Measurements from ENCODE around the gene GALNT10.

DNA sequence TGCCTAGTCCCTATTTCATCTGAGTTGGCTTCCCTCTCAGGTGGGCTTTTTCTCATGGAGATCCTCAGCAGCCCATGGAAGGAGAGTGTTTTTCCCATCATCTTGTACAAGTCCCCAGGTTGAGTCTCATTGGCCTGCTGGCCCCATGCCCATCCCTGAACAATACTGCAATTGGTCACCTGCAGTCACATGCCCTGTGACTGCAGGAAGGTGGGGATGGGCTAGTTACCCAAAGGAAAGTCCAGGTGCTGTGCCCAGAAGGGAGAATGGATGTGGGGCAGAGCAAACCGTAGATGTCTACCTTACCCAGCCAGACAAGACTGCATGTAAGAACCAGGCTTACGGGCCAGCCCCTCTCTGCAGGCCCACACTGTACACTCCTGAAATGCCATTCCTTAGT lies 201.3 kb downstream of the GALNT10 start:
- TF ChIP-seq, protein P1, sequence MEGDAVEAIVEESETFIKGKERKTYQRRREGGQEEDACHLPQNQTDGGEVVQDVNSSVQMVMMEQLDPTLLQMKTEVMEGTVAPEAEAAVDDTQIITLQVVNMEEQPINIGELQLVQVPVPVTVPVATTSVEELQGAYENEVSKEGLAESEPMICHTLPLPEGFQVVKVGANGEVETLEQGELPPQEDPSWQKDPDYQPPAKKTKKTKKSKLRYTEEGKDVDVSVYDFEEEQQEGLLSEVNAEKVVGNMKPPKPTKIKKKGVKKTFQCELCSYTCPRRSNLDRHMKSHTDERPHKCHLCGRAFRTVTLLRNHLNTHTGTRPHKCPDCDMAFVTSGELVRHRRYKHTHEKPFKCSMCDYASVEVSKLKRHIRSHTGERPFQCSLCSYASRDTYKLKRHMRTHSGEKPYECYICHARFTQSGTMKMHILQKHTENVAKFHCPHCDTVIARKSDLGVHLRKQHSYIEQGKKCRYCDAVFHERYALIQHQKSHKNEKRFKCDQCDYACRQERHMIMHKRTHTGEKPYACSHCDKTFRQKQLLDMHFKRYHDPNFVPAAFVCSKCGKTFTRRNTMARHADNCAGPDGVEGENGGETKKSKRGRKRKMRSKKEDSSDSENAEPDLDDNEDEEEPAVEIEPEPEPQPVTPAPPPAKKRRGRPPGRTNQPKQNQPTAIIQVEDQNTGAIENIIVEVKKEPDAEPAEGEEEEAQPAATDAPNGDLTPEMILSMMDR (IDR thresholded peaks at IDR 0.05): no peak
- TF ChIP-seq POLR2A (IDR thresholded peaks at IDR 0.05): no peak
- TF ChIP-seq POLR2AphosphoS5 (IDR thresholded peaks at IDR 0.05): no peak
